Keratinocyte (primary cell): ENCODE data around the gene KDM4B.

ENCODE experiments used
- EZH2 ChIP-seq: IDR thresholded peaks from one replicate; pipeline ENCODE4 v1.6.1; 2012; ENCODE audit warnings: inconsistent platforms, mild to moderate bottlenecking, low read length, moderate library complexity
- TF ChIP-seq, protein P1 (sequence below), 3 experiments: IDR thresholded peaks in 1 of 3; conservative IDR thresholded peaks in 1 of 3; optimal IDR thresholded peaks in 1 of 3; 2 replicates in 2 of 3; 3 replicates in 1 of 3; pipeline versions ENCODE3 to v1.5.1; 2011; ENCODE audit warnings: low read length in 3 of 3, mild to moderate bottlenecking in 3 of 3, moderate library complexity in 2 of 3, control low read depth in 1 of 3, inconsistent platforms in 1 of 3; ENCODE audit not compliant: insufficient read depth in 2 of 3; ENCODE audit errors: extremely low read depth in 1 of 3

DNA sequence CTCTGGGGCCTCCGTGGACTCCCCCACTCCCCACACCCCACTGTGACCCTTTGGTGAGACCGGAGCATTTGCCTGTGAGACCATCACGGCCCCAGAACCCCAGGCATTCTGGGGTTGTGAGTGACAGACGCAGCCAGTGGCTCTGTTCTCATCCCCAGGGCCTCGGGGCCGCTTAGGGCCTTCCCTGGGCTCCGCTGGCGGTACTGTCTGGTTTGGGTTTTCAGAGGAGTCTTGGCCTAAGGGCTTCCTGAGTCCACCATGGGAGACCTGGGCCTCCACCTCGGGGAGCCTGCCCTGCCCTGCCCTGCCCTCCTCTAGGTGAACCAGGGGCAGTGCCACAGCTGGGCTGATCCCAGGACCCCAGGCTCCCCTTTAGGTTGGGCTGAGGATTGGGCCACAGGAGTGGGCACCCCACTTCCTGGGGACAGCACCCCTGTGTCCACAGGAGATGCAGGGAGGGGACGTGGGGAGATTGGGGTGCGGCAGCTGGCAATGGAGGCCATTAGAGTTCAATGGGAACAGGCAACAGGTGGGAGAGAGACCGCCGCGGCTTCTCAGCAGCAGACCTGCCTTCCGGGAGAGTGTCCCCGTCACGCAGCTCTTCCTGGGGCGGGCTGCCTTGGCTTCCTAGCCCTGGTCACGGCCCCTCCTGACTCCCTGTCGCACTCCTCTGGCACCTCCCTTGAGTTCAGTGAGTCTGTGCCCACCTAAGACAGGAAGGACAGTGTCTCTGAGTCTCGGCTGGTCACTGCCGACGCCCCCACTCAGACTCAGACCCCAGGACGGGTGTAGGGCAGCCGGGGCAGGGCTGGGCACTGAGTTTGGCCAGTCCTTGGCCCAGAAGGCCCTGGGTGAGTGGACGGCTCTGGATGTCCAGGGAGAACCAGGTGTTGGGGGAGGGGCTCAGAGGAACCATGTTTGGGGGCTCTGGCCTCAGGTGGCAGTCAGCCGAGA lies 164.1 kb downstream of the KDM4B start:
- TF ChIP-seq, protein P1, sequence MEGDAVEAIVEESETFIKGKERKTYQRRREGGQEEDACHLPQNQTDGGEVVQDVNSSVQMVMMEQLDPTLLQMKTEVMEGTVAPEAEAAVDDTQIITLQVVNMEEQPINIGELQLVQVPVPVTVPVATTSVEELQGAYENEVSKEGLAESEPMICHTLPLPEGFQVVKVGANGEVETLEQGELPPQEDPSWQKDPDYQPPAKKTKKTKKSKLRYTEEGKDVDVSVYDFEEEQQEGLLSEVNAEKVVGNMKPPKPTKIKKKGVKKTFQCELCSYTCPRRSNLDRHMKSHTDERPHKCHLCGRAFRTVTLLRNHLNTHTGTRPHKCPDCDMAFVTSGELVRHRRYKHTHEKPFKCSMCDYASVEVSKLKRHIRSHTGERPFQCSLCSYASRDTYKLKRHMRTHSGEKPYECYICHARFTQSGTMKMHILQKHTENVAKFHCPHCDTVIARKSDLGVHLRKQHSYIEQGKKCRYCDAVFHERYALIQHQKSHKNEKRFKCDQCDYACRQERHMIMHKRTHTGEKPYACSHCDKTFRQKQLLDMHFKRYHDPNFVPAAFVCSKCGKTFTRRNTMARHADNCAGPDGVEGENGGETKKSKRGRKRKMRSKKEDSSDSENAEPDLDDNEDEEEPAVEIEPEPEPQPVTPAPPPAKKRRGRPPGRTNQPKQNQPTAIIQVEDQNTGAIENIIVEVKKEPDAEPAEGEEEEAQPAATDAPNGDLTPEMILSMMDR (optimal IDR thresholded peaks at IDR 0.05 in 1 of 3, IDR thresholded peaks at IDR 0.05 in 1 of 3, conservative IDR thresholded peaks at IDR 0.05 in 1 of 3; ENCODE audit: extremely low read depth in 1 of 3, insufficient read depth in 2 of 3, low read length in 3 of 3): no peak
- no peak for TF ChIP-seq EZH2
